ENCODE data around the gene RBM19.

DNA sequence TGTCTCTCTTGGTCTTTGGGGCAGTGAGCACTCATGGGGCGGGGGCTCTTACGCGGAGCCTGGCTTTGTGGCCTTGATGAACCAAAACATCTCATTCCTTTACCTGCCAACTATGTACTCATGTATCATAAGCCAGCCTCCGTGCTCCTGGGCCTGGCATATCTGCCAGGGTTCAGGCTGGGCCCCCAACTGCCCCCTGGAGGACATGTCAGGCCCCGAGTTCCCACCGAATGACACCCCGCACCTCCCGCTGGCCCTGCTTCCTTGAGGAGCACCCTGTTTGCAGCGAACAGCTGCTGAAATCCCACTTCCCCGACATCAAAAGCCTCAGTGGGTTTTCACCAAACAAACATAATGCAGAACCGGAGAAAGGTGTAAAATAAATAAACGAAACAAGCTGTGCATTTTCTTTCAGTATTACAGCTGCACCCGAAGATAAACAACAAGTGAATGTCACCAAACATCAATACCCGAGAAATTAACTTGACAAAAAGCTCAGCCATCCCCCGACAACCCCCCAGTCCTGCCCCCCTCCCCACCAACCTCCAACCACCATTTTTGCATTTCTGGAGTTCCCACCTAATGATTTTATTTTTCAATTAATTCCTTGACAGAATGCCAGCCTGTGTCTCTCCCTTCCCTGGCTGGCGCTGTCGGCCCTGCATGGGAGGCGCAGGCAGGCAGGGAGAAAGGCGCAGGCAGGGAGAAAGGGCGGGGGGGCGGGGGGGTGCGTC lies 139.2 kb downstream of the RBM19 start:
- TF ChIP-seq SUZ12 (IDR thresholded peaks at IDR 0.05; ENCODE audit: extremely low read depth, insufficient read depth, insufficient read length) (no peak), YY1 (IDR thresholded peaks at IDR 0.05; ENCODE audit: insufficient read depth, insufficient read length) (no peak)

Data from NT2/D1 (cell line).